ENCODE data around the gene PABPN1L. TPM values are rescaled to one million over a fixed set of nuclear protein-coding genes. Genes with fewer than 3 reads are reported as not detected.

Gene PABPN1L
- total and polyA plus RNA-seq, 10 donors: 0.26 to 1.3 (median 0.70) TPM; not detected in 4

DNA sequence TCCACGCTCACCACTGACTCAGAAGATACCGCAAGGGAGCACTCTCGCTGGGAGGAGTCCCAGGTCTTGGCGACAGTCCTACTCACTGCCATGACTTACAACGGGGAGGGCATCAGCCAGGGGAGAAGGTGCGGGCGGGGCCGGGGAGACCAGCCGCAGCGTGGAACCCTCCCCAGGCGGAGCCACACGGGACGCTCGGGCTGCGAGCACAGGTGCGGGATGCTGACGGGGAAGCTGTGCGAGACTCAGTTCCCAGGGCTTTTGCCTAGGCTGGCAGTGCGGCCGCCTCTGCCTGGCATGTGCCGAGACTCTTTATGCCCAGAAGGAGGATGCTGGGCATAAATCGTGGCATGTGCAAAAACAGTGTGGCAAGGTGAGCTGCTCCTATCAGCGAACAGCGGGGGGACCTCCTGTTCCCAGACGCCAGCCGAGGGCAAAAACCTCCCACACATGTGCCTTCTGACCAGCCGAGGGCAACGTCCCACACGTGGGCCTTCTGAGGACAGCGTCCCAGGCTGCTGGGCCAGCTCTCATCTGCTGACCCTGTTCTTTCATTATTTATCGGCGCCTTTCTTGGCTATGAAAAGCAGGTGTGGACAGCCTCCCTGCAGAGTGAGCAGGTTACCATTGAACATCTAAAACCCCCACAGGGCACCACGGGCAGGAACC is 15.8 kb downstream of the PABPN1L start:
- intact Hi-C loops (cut with DNase I; ENCODE audit: low total_unique reads): no loop called here
- DNase-seq: no peak
- Histone ChIP-seq H3K4me1 (peaks cover 11 to 34% (median 28%) of the 10 kb centered on the region in 6 donors), H3K27me3 (replicated peaks in 1 of 7) (no peaks in the 10 kb centered on the region), H3K27ac (no peak overlapping the region), H3K36me3 (peaks cover 0 to 75% (median 17%) of the 10 kb centered on the region in 6 donors), H3K4me3 (no peak overlapping the region), H3K9me3 (no peaks in the 10 kb centered on the region)
- 94 to 96% (median 95%) methylated on average over 32 to 33 of the region's 33 CpGs for WGBS, 5 donors
- no peak for TF ChIP-seq POLR2A (IDR thresholded peaks at IDR 0.05)
- TF ChIP-seq POLR2AphosphoS5 (IDR thresholded peaks at IDR 0.05): no peak
- TF ChIP-seq, protein P1, sequence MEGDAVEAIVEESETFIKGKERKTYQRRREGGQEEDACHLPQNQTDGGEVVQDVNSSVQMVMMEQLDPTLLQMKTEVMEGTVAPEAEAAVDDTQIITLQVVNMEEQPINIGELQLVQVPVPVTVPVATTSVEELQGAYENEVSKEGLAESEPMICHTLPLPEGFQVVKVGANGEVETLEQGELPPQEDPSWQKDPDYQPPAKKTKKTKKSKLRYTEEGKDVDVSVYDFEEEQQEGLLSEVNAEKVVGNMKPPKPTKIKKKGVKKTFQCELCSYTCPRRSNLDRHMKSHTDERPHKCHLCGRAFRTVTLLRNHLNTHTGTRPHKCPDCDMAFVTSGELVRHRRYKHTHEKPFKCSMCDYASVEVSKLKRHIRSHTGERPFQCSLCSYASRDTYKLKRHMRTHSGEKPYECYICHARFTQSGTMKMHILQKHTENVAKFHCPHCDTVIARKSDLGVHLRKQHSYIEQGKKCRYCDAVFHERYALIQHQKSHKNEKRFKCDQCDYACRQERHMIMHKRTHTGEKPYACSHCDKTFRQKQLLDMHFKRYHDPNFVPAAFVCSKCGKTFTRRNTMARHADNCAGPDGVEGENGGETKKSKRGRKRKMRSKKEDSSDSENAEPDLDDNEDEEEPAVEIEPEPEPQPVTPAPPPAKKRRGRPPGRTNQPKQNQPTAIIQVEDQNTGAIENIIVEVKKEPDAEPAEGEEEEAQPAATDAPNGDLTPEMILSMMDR (IDR thresholded peaks at IDR 0.05 in 8 of 11, conservative IDR thresholded peaks at IDR 0.05 in 3 of 11): no peak

DNA sequence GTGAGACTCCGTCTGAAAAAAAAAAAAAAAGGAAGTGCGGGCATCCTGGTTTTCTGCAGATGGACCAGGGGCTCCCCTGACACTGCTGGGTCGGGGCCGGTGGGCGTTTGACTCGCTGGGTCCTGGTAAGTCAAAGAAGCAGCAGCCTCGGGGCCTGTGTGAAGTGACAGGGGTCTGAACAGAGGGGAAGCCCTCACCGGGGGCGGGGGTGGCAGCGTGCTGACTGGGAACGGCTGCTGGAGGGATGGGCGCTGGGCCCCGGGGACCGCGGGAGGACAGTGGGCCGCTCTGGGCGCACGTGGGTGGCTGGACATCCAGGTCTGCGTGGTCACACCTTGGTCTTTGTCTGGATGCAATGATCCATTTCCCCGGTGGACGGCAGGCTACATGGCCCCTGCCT is 17.9 kb downstream of the PABPN1L start:
- no peak for TF ChIP-seq POLR2AphosphoS5 (IDR thresholded peaks at IDR 0.05)
- no peak for TF ChIP-seq POLR2A (IDR thresholded peaks at IDR 0.05)
- TF ChIP-seq, protein P1 (IDR thresholded peaks at IDR 0.05 in 8 of 11, conservative IDR thresholded peaks at IDR 0.05 in 3 of 11): no peak
- no peak for DNase-seq
- no peak overlapping the region for H3K27ac ChIP-seq
- peaks cover 0 to 80% (median 17%) of the 10 kb centered on the region in 6 donors for H3K36me3 ChIP-seq
- H3K4me1 ChIP-seq: peaks cover 3 to 13% (median 7%) of the 10 kb centered on the region in 6 donors
- no peaks in the 10 kb centered on the region for H3K9me3 ChIP-seq
- WGBS, 5 donors: 87 to 93% (median 89%) methylated on average over 21 of the region's 21 CpGs
- no peaks in the 10 kb centered on the region for H3K27me3 ChIP-seq (replicated peaks in 1 of 7)
- intact Hi-C loops (cut with DNase I; ENCODE audit: low total_unique reads): no loop called here
- no peak overlapping the region for H3K4me3 ChIP-seq

DNA sequence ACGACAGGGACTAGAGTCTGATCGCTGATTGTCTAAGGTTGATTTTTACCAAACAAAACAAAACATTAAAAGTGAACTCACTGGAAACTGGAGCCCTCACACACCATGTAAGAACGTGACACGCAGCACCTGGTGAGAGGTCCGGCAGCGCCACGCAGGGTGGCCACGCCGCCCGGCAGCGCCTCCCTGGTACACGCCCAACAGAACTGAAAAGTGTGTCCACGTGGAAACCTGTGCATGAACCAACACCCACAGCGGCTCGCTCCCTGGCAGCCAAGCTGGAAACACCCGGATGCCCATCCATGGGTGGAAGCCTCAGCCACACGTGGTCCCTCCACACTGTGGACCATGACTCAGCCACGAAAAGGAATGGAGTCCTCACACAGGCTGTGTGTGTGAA is 18.8 kb downstream of the PABPN1L start:
- H3K4me1 ChIP-seq: peaks cover 0 to 6% (median 0%) of the 10 kb centered on the region in 6 donors
- no peak for DNase-seq
- H3K27me3 ChIP-seq (replicated peaks in 1 of 7): no peaks in the 10 kb centered on the region
- no peak overlapping the region for H3K4me3 ChIP-seq
- H3K27ac ChIP-seq: no peak overlapping the region
- 91 to 97% (median 94%) methylated on average over 18 of the region's 18 CpGs for WGBS, 5 donors
- no peaks in the 10 kb centered on the region for H3K9me3 ChIP-seq
- intact Hi-C loops (cut with DNase I; ENCODE audit: low total_unique reads): no loop called here
- TF ChIP-seq POLR2A (IDR thresholded peaks at IDR 0.05): no peak
- TF ChIP-seq, protein P1 (IDR thresholded peaks at IDR 0.05 in 8 of 11, conservative IDR thresholded peaks at IDR 0.05 in 3 of 11): no peak
- TF ChIP-seq POLR2AphosphoS5 (IDR thresholded peaks at IDR 0.05): no peak
- H3K36me3 ChIP-seq: peaks cover 0 to 89% (median 17%) of the 10 kb centered on the region in 6 donors

DNA sequence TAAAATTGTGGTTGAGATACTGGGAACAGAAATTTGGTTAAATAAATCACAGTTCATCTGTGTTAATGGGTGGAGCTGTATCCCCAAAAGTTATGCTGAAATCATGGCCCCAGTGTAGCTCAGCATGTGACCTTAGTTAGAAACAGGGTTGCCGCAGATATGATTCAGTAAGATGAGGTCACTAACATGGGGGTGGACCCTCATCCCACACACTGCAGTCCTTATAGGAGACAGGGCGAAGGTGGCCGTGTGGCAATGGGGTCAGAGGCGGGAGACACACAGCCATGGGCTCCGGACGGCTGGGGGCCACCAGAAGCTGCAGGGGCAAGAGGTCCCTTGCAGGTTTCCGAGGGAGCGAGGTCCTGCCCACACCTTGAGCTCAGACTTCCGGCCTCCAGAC is 20.4 kb downstream of the PABPN1L start:
- DNase-seq: no peak

More for the DNA sequence above, 20.4 kb downstream of the PABPN1L start:
- Histone ChIP-seq H3K4me1 (peaks cover 0 to 17% (median 0%) of the 10 kb centered on the region in 6 donors), H3K36me3 (peaks cover 0 to 91% (median 20%) of the 10 kb centered on the region in 6 donors), H3K27me3 (replicated peaks in 1 of 7) (no peaks in the 10 kb centered on the region), H3K9me3 (no peaks in the 10 kb centered on the region), H3K4me3 (no peak overlapping the region), H3K27ac (no peak overlapping the region)
- 92 to 98% (median 96%) methylated on average over 9 of the region's 9 CpGs for WGBS, 5 donors
- TF ChIP-seq, protein P1 (IDR thresholded peaks at IDR 0.05 in 8 of 11, conservative IDR thresholded peaks at IDR 0.05 in 3 of 11): no peak
- TF ChIP-seq POLR2AphosphoS5 (IDR thresholded peaks at IDR 0.05) (no peak), POLR2A (IDR thresholded peaks at IDR 0.05) (no peak)
- intact Hi-C loops (cut with DNase I; ENCODE audit: low total_unique reads): no loop called here
